Activated CD8-positive, alpha-beta memory T cell treated with anti-CD3 and anti-CD28 coated beads for 24 hours (primary cell): Measurements from ENCODE around the gene BCAS3.
"Not testable (repeated sequence)": the region's sequence is repeated elsewhere in the genome, so short reads cannot be mapped to it uniquely, and the experiment has no call there.

Experiments
- DNase-seq: peaks from one replicate; pipeline ENCODE4 v3.0.0-alpha.2; 2020

Gene BCAS3

DNA sequence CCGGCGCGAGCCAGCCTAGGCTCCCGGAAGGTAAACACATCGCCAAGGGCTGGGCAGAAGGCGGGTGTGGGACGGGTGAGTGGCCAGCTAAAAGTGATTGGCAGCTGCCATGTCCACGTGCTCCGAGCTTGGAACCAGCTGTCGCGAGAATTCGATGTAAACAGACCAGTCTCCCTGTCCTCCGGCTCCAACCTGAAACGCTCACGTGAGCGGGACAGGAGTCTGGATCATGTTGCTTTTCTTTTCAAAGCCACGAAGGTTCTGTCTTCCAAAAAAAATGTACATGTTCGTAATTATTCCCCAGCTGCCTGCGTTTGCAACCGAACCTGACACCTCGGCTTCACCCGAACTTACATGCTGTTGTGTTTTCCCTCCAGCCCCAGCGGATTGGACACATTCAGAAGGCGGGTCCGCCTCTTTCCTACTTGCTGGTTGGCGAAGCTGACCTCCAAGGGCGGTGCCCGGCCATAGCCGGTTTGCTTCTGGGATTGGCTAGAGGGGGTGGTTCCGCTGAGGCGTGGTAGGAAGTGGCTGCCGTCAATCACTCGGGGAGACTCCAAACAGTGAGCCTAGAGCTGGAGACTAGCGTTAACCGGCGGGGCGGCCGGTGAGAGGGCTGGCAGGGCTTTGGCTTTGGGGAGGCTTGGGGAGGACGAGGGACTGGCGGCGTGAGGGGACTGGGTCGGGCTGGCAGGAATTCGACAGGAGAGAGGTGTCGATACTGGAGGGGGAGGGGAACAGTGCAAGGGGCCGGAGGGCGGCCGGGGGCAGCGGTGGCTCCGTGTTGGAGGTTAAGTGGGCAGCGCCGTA, at the start of gene BCAS3:
Gene BCAS3, plus strand, starts transcription at position 544 of the 810 bp plus-strand sequence.
- DNase-seq, result peak; percentile 96

DNA sequence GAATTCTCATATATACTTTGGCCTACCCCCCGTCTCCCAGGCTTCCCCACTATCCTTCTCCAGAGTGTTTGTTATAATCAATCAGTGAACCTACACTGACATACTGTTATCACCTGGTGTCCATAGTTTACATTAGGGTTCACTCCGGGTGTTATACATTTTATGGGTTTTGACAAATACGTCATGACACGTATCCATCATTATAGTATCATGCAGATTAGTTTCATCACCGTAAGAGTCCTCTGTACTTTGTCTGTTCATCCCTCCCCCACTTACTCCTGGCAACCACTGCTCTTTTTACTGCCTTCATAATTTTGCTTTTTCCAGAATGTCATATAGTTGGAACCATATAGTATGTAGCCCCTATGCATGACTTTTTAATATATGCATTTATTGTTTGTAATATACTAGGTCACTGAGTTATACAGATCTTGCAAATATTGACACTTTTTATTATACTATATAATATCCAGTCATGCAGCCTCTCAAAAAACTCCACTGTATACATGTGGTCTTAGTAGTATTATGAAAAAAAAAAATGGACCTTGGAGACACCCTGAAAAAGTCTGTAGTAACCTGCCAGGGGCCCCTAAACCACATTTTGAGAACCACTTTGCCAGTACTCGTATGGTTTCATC, 49.3 kb upstream of the BCAS3 start:
- no peak for DNase-seq

DNA sequence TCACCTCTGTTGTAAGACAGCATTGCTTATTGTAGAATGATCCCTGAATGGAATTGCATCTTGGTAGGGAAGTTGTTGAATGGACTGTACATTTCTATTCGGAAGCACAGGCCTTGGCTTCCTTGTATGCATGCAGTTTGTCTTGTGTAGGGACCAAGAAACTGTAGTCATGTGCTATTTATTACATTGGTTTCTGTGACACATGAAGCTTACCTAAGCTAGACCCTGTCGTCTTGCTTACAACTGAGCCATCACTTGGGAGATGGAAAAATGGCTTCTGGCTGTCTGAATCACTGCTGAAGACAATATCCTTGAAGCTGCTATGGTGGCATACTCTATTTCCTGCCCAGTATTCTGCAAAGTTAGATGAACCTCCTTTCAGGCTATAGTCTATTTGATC, 48.5 kb upstream of the BCAS3 start:
- DNase-seq, result no peak

DNA sequence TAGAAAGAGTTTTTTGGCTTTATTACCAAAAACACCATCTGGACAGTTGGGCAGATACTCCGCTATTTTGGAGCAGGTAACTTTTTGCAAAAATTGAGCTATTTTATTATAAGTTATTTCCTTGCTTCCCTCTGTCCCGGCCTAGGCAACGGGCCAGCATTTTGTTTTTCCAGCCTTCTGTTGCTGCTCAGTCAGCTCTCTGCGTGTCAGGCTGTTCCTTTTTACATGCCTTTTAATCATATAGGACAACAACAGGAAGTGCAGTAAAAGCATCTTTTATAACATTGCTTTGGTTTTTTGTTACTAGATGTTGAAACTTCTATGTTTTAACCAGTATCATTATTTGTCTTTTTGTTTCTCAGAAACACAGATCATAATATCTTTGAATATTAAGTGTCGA, 47.3 kb upstream of the BCAS3 start:
- DNase-seq, result no peak

DNA sequence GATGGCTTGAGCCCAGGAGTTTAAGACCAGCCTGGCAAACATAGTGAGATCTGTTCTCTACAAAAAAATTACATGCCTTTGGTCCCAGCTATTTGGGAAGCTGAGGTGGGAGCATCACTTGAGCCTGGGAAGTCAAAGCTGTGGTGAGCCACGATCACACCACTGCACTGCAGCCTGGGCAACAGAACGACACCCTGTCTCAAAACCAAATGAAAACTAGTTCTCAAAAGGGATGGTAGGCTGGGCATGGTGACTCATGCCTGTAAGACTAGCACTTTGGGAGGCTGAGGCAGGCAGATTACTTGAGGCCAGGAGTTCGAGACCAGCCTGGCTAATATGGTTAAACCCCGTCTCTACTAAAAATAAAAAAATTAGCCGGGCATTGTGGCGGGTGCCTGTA, 46.5 kb upstream of the BCAS3 start:
- no peak for DNase-seq

DNA sequence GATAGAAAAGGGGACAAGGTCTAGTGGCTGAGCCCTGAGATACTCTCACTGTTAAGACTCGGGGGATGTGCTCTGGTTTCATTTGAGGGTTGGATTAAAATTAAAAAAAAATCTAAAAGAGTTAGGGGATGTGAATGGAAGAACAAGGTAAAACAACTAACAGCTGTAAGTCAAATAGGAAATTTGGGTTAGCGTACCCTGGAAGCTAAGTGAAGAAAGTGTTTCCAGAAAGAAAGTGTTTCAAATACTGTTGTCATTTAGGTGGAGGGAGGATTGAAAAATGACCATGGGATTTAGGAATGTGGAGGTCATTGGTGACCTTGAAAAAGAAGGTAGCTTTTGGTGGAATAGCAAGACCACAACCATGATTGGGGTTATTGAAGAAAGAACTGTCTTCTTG, 40.0 kb upstream of the BCAS3 start:
- DNase-seq, result no peak

DNA sequence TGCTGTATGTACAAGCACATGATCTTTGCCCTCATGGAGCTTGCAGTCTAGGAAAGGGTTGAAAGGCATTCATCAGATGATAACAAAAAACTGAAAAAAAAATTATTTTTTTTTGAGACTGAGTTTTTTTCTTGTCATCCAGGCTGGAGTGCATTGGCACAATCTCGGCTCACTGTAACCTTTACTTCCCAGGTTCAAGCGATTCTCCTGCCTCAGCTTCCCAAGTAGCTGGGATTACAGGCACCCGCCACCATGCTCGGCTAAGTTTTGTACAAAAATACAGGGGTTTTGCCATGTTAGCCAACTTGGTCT, 38.7 kb upstream of the BCAS3 start:
- no peak for DNase-seq

DNA sequence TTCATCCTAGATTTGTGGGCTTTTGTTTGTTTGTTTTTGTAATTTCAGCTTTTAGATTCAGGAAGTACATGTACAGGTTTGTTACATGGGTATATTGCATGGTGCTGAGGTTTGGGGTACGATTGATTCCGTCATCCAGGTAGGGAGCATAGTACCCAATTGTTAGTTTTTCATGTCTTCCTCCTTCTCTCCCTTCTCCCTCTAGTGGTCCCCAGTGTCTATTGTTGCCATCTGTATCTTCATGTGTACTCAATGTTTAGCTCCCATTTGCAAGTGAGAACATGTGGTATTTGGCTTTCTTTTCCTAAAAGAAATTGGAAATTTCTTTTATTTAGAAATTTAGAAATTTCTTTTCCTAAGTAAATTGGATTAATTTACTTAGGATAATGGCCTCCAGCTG, 37.1 kb upstream of the BCAS3 start:
- no peak for DNase-seq

DNA sequence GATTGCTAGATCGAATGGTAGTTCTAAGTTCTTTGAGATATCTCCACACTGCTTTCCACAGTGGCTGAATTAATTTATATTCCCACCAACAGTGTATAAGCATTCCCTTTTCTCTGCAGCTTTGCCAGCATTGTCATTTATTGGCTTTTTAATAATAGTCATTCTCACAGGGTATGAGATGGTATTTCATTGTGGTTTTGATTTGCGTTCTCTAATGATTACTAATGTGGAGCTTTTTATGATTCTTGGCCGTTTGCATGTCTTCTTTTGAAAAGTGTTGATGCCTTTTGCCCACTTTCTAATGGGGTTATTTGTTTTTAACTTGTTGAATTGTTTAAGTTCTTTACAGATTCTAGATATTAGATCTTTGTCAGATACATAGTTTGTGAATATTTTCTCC, 36.5 kb upstream of the BCAS3 start:
- DNase-seq, result no peak

DNA sequence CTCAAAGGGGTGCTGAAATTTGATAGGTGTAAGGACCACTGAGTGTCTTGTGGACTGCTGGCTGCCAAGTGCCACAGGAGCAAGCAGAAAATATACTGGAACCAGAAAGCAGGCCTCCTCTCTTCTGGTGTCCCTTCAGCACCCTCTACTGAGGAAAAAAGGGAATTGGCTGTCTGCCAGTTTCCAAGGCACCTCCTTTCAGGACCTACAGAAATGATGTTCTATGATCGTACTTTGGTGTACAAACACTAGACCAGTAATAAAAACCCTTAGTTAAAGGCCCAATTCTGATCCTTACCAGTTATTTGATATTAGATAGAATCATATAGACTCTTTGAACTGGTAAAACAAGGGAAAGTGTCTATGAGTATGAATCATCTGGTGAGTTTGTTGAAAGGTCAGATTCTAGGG, 35.8 kb upstream of the BCAS3 start:
- no peak for DNase-seq

DNA sequence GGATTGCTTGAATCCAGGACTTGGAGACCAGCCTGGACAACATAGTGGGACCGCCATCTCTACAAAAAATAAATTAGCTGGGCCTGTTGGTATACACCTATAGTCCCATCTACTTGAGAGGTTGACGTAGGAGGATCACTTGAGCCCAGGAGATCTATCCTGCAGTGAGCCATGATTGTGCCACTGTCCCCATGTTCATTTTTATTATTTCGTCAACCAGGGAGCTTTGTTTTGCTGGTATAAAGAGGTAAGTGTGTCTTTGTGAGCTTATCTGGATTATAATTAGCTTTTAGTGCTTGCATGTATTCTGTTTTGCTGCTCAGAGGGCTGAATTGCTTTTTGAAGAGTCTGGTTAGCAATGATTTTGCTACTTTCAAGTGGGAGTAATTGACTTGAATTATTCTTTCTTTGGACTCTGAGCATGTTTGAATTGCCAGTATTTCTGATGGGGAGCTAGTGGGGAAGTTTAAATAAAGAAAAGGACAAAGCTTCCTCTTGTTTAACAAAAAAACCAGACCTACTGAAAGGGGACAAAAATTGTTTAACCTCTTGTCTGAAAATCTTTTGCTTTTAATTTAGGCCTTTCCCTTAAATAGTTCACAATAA, 31.6 kb upstream of the BCAS3 start:
- DNase-seq, result no peak

DNA sequence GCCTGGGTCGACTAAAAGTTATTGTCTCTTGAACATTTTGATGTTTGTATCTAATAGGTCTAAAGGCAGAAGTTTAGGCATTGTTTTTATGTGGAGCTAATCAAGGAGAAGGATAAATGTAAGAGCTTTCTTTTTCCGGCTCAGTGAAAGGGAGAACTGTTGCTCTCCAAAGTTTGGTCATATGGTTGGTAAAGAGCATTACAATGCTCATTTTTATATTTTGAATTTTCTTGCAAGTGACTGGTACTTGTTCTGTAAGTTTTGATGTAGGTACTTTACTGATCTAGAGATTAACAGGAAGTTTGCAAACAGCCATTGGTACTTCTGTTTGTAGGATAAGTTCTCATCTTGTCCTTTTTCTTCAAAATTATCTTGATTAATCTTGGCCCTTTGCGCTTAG, 30.9 kb upstream of the BCAS3 start:
- no peak for DNase-seq

DNA sequence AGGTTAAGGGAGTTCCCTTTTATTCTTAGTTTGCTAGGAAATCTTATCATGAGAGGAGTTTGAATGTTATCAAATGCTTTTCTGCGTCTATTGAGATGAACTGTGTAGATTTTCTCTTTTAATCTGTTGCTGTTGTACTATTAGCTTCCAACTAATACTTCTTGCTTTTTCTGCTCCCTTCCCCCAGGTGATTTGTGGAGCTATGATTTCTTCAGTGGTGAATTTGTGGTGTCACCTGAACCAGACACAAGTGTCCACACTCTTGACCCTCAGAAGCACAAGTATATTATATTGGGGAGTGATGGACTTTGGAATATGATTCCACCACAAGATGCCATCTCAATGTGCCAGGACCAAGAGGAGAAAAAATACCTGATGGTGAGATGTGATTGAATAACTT, 29.9 kb upstream of the BCAS3 start:
- DNase-seq, result no peak

DNA sequence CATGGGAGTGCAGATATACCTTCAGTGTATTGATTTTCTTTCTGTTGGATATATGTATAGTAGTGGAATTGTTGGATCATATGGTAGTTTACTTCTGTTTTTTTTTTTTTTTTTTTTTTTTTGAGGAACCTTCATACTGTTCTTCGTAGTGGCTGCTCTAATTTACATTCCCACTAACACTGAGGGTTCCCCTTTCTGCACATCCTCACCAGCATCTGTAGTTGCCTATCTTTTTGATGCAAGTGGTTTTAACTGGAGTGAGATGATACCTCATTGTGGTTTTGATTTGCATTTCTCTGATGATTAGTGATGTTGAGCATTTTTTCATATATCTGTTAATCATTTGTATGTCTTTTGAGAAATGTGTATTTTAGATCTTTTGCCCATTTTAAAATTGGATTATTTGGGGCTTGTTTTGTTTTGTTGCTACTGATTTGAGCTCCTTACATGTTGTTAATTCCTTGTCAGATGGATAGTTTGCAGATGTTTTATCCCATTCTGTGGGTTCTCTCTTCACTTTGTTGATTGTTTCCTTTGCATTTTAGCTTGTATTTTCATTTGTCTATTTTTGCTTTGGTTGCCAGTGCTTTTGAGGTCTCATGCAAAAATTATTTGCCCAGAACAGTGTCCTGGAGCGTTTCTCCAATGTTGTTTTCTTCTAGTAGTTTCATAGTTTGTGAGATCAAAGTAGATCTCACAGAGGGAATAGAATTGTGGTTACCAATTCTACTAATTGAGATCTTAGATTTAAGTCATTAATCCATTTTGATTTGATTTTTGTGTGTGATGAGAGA, 25.0 kb upstream of the BCAS3 start:
- no peak for DNase-seq

DNA sequence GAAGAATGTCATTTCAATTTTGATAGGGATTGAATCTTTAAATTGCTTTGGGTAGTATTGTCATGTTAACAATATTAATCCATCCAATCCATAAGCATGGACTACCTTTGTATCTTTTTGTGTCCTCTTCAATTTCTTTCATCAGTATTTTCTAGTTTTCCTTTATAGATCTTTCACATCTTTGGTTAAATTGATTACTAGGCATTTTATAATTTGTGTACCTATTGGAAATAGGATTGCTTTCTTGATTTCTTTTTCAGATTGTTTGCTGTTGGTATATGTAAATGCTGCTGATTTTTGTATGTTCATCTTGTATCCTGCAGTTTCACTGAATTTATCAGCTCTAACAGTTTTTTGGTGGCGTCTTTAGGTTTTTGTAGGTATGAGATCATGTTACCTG, 24.1 kb upstream of the BCAS3 start:
- no peak for DNase-seq

DNA sequence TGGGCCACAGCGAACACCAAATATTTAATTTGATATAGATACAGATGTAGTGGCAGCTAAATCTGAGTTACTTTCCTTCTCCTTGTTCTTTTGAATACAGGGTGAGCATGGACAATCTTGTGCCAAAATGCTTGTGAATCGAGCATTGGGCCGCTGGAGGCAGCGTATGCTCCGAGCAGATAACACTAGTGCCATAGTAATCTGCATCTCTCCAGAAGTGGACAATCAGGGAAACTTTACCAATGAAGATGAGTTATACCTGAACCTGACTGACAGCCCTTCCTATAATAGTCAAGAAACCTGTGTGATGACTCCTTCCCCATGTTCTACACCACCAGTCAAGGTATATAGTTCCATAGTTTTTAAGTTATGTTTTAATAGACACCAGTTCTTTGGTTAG, 21.2 kb upstream of the BCAS3 start:
- no peak for DNase-seq

DNA sequence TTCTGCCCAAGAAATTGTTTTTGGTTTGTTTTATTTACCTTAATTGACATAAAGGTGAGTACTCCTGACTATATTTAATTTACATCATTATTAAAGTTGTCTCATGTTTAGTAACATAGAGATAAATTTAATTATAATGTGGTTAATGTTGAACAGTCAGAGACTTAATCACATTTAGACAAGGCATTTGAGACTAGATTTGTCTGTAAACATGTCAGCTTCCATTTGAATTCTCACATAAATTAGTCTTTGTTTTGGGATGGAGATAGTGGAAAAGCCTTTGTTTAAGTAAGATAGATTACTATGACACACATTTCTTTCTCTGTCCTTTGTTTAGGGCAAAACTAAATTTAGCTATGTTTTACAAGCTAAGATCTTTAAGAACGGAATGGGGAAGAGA, 18.5 kb upstream of the BCAS3 start:
- no peak for DNase-seq

DNA sequence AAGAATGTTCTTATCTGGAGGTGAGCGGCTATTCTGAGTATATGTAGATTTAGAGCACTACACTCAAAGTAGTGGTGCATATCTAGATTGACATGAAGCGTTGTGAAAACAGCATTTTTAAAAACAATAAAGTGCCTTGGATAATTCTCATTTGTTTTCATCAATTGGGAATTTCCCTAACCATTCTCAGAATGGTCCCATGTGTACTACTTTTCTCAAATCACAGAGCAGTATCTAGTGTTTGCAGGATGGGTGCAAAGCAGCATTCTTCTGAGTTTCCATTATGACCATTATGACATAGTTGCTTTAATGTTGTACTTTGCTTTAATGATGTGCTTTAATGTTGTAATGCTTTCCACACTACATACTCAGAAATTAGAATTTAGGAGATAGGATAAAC, 16.2 kb upstream of the BCAS3 start:
- DNase-seq, result no peak

DNA sequence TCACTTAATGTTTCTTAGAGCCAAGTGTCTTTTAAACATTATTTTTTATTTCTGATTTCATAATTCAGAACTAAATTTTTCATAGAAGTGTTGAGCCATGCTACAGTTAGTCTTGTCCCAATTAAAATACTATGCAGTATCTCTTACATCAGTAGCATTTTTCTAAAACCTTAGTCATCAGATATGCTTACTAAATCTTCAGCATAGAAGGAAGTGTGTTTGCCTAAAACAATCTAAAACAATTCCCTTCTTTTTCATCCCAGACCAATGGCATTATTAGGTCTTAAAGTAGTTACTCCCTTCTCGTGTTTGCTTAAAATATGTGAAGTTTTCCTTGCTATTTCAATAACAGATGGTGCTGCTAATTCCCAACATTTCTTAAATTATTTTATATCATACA, 13.6 kb upstream of the BCAS3 start:
- DNase-seq, result no peak

DNA sequence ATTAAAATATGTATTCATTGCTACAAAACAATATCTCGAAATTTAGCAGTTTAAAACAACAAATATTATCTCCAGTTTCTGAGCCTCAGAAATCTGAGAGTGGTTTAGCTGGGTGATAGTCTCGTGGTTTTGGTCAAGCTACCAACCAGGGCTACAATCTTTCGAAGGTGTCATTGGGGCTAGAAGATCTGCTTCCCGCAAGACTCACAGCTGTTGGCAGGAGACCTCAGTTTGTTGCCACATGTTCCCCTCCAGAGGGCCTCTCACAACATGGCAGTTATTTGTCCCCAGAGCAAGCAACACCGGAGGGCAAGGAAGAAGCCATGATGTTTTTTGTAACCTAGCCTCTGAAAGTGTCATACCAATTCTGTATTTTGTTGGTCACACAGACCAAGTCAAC, 12.0 kb upstream of the BCAS3 start:
- no peak for DNase-seq

DNA sequence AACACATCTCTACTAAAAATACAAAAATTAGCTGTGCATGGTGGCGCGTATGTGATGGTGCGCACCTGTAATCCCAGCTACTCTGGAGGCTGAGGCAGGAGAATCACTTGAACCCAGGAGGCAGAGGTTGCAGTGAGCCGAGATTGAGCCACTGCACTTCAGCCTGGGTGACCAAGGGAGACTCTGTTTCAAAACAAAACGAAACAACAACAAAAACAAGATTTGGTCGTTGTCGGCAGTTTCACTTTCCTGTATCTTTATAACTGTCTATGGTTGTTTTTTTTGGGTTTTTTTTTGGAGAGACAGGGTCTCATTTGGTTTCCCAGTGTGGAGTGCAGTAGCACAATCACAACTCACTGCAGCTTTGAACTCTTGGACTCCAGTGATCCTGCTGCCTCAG, 8.9 kb upstream of the BCAS3 start:
- not testable (repeated sequence) for DNase-seq

DNA sequence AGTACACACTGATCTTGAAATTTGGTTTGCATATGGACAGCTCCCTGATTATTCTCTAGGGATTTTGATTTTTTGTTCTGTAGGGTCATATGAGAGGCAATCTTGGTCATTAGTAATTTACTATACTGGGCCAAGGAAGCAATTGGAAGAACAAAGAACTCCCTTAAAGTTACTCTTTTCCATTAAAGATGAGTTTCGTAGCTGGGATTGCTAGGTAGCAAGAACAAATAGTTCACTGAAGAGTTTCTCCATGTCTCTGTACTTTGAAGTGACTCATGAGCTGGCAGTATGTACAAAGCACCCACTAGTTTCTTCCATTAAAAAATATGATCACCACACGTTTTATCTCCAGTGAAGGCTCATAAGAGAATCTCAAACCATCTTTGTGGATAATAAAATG, 6.2 kb upstream of the BCAS3 start:
- no peak for DNase-seq

DNA sequence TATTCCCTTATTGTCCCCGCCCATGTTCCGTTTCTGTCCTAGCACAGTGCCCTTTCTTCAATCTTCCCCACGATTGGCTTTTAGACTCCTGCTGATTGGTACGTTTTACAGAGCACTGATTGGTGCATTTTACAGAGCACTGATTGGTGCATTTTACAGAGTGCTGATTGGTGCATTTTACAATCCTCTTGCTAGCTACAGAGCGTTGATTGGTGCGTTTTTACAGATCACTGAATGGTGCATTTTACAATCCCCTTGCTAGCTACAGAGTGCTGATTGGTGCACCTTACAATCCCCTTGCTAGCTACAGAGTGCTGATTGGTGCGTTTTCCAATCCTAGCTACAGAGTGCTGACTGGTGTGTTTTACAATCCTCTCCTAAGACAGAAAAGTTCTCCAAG, 3.0 kb upstream of the BCAS3 start:
- DNase-seq, result not testable (repeated sequence)

DNA sequence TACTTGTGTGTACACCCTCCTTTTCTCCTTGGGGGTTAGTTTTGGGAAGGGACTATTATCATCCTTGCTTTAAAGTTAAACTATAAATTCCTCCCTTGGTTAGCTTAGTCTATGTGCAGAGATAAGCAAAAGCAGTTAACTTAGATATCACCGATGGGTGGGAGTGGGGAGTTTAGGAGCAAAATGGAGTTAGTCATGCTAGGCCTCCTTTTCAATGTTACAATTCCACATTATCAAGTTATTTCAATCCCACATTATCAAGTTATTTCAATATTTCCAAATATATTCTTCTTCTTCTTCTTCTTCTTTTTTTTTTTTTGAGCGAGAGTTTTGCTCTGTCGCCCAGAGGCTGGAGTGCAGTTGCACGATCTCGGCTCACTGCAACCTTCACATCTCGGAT, 1.7 kb upstream of the BCAS3 start:
- no peak for DNase-seq
